Panc1 (cell line): Measurements from ENCODE around the gene POU2F2. TPM values are rescaled to one million over a fixed set of nuclear protein-coding genes. Genes with fewer than 3 reads are reported as not detected.

ENCODE experiments used
- ATAC-seq: fragments of 200-7000 bp; cut with Tn5 transposase; 2 replicates; pipeline ENCODE4 v1.9.1; 2020; ENCODE audit warnings: mild to moderate bottlenecking, moderate library complexity
- BruUV-seq: library from RNA; stranded (reverse); fragments of 400-500 nt; replicated peaks from 2 replicates; lab custom pipeline; 2021; lab: Mats Ljungman, UMichigan
- CTCF ChIA-PET: fragments of 300-600 bp; sonication (Branson Sonifier 250); formaldehyde crosslinking; loops from one replicate; lab custom pipeline; 2022; ENCODE audit warnings: antibody characterized with exemption; lab: Charles Lee
- POLR2A ChIA-PET: fragments of 300-600 bp; sonication (Branson Sonifier 250); formaldehyde crosslinking; loops from one replicate; lab custom pipeline; 2022; ENCODE audit warnings: antibody characterized with exemption; lab: Charles Lee
- DNase-seq: peaks from one replicate; pipeline ENCODE4 v3.0.0-alpha.2; 2010; ENCODE audit warnings: low read depth, low spot score
- H3K27ac ChIP-seq: 2 replicates; pipeline ENCODE4 v1.5.1; 2011; ENCODE audit warnings: mild to moderate bottlenecking, low read length, inconsistent platforms
- H3K27me3 ChIP-seq: fragments of 200-500 bp; sonication (Bioruptor generic); 2 replicates; pipeline ENCODE4 v1.6.0; 2014; ENCODE audit warnings: low read length, inconsistent platforms; ENCODE audit not compliant: control insufficient read depth, insufficient read depth
- H3K36me3 ChIP-seq: fragments of 200-500 bp; sonication (Bioruptor generic); 2 replicates; pipeline ENCODE4 v1.5.1; 2014; ENCODE audit warnings: inconsistent platforms, mild to moderate bottlenecking, low read length, moderate library complexity; ENCODE audit not compliant: control insufficient read depth, insufficient read depth
- H3K4me1 ChIP-seq: 2 replicates; pipeline ENCODE4 v1.5.1; 2011; ENCODE audit warnings: inconsistent platforms, mild to moderate bottlenecking, low read length, moderate library complexity; ENCODE audit not compliant: control insufficient read depth, insufficient read depth
- H3K4me3 ChIP-seq, 2 experiments: 2 replicates each; pipeline ENCODE4 v1.5.1; 2011 to 2012; ENCODE audit warnings: low read depth in 2 of 2, low read length in 2 of 2, mild to moderate bottlenecking in 2 of 2, inconsistent platforms in 1 of 2, moderate library complexity in 1 of 2
- H3K9me3 ChIP-seq: fragments of 200-500 bp; sonication (Bioruptor generic); 2 replicates; pipeline ENCODE4 v1.5.1; 2014; ENCODE audit warnings: low read depth, mild to moderate bottlenecking, inconsistent platforms, low read length, moderate library complexity; ENCODE audit not compliant: control insufficient read depth, insufficient read depth
- POLR2AphosphoS5 ChIP-seq: IDR thresholded peaks from 2 replicates; pipeline ENCODE4 v1.6.1; 2012; ENCODE audit warnings: mild to moderate bottlenecking, low read depth, low read length, moderate library complexity
- SIN3A ChIP-seq: IDR thresholded peaks from 2 replicates; pipeline ENCODE4 v1.6.1; 2012; ENCODE audit warnings: low read depth, mild to moderate bottlenecking, low read length, moderate library complexity, borderline replicate concordance; ENCODE audit not compliant: insufficient read depth
- TCF7L2 ChIP-seq: IDR thresholded peaks from 2 replicates; pipeline ENCODE4 v1.6.1; 2011; ENCODE audit warnings: mild to moderate bottlenecking, low read depth, low read length, inconsistent platforms
- in situ Hi-C: cut with HindIII; loops from 2 replicates; pipeline ENCODE4 v1.10.0; 2016; ENCODE audit warnings: low sequenced_read_pairs, low pct_unique_long_range_greater_than_20kb
- intact Hi-C: fragments of 100-400 bp; cut with micrococcal nuclease; formaldehyde crosslinking; loops from one replicate; pipeline ENCODE4 v1.10.0; 2022; ENCODE audit not compliant: unreplicated experiment
- total RNA-seq: library from RNA; stranded (reverse); gene quantifications from one replicate; pipeline ENCODE4 v1.2.1, GENCODE V29; 2021; ENCODE audit not compliant: unreplicated experiment
- TF ChIP-seq, protein P1 (sequence below), 2 experiments: IDR thresholded peaks; 2 replicates each; pipeline ENCODE4 v1.6.1; 2011 to 2012; ENCODE audit warnings: low read depth in 2 of 2, control low read depth in 1 of 2, low read length in 1 of 2, mild to moderate bottlenecking in 1 of 2, moderate library complexity in 1 of 2; ENCODE audit not compliant: insufficient read depth in 1 of 2
- TF ChIP-seq, protein P2 (sequence below): fragments of 450-650 bp; IDR thresholded peaks from 2 replicates; pipeline ENCODE4 v1.5.1; 2017; ENCODE audit warnings: mild to moderate bottlenecking

POU2F2 gene
- total RNA-seq, 1 experiment from 2014 or later: 0.10 TPM

GRCh38 chr19:42089191-42089750, 43.0 kb downstream of the POU2F2 start:
- Histone ChIP-seq H3K4me3 (no peak overlapping the region), H3K27me3 (no peaks in the 10 kb centered on the region), H3K27ac (0 out of 2 replicates have a peak overlapping the region, but pooled peaks have one; percentile 40), H3K4me1 (peaks cover 3% of the 10 kb centered on the region; the same call in 1 of the 2 replicates), H3K9me3 (no peaks in the 10 kb centered on the region), H3K36me3 (no peaks in the 10 kb centered on the region)
- intact Hi-C loops: no loop called here
- CTCF ChIA-PET: interaction anchor here (1.0 kb wide), 1 partner anchor 88 kb away, joined by 3 read pairs; no protein-coding TSS in a partner anchor
- ATAC-seq (no peak), DNase-seq (no peak)
- POLR2A ChIA-PET: no interaction called here
- TF ChIP-seq, protein P1, sequence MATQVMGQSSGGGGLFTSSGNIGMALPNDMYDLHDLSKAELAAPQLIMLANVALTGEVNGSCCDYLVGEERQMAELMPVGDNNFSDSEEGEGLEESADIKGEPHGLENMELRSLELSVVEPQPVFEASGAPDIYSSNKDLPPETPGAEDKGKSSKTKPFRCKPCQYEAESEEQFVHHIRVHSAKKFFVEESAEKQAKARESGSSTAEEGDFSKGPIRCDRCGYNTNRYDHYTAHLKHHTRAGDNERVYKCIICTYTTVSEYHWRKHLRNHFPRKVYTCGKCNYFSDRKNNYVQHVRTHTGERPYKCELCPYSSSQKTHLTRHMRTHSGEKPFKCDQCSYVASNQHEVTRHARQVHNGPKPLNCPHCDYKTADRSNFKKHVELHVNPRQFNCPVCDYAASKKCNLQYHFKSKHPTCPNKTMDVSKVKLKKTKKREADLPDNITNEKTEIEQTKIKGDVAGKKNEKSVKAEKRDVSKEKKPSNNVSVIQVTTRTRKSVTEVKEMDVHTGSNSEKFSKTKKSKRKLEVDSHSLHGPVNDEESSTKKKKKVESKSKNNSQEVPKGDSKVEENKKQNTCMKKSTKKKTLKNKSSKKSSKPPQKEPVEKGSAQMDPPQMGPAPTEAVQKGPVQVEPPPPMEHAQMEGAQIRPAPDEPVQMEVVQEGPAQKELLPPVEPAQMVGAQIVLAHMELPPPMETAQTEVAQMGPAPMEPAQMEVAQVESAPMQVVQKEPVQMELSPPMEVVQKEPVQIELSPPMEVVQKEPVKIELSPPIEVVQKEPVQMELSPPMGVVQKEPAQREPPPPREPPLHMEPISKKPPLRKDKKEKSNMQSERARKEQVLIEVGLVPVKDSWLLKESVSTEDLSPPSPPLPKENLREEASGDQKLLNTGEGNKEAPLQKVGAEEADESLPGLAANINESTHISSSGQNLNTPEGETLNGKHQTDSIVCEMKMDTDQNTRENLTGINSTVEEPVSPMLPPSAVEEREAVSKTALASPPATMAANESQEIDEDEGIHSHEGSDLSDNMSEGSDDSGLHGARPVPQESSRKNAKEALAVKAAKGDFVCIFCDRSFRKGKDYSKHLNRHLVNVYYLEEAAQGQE (IDR thresholded peaks at IDR 0.05; ENCODE audit: insufficient read depth in 1 of 2, low read depth in 2 of 2, low read length in 1 of 2): no peak
- TF ChIP-seq, protein P2, sequence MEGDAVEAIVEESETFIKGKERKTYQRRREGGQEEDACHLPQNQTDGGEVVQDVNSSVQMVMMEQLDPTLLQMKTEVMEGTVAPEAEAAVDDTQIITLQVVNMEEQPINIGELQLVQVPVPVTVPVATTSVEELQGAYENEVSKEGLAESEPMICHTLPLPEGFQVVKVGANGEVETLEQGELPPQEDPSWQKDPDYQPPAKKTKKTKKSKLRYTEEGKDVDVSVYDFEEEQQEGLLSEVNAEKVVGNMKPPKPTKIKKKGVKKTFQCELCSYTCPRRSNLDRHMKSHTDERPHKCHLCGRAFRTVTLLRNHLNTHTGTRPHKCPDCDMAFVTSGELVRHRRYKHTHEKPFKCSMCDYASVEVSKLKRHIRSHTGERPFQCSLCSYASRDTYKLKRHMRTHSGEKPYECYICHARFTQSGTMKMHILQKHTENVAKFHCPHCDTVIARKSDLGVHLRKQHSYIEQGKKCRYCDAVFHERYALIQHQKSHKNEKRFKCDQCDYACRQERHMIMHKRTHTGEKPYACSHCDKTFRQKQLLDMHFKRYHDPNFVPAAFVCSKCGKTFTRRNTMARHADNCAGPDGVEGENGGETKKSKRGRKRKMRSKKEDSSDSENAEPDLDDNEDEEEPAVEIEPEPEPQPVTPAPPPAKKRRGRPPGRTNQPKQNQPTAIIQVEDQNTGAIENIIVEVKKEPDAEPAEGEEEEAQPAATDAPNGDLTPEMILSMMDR: no peak
- no peak for TF ChIP-seq POLR2AphosphoS5
- no peak for TF ChIP-seq SIN3A
- TF ChIP-seq TCF7L2: no peak
- no TSS peak for BruUV-seq
- in situ Hi-C loops: no loop called here

- ATAC-seq (no peak), DNase-seq (no peak)
- no peaks in the 10 kb centered on the region for H3K9me3 ChIP-seq
- ChIA-PET POLR2A (no interaction called here), CTCF (interaction anchor here (1.0 kb wide), 1 partner anchor 88 kb away, joined by 3 read pairs; no protein-coding TSS in a partner anchor)
- H3K4me3 ChIP-seq: no peak overlapping the region
- 0 out of 2 replicates have a peak overlapping the region, but pooled peaks have one; percentile 40 for H3K27ac ChIP-seq
- no peaks in the 10 kb centered on the region for H3K36me3 ChIP-seq
- H3K27me3 ChIP-seq: no peaks in the 10 kb centered on the region
- TF ChIP-seq POLR2AphosphoS5: no peak
- TF ChIP-seq, protein P2: no peak
- TF ChIP-seq SIN3A: no peak
- no peak for TF ChIP-seq TCF7L2
- TF ChIP-seq, protein P1 (IDR thresholded peaks at IDR 0.05; ENCODE audit: insufficient read depth in 1 of 2, low read depth in 2 of 2, low read length in 1 of 2): no peak
- intact Hi-C loops (no loop called here), in situ Hi-C loops (no loop called here)
- no TSS peak for BruUV-seq
- peaks cover 3% of the 10 kb centered on the region; the same call in 1 of the 2 replicates for H3K4me1 ChIP-seq
Observed at GRCh38 chr19:42088471-42089190, 43.6 kb downstream of the POU2F2 start.
